IMR-90 (cell line): ENCODE measurements around the gene CDC26. TPM values are rescaled to one million over a fixed set of nuclear protein-coding genes. Genes with fewer than 3 reads are reported as not detected.

Experiments used
- ATAC-seq: fragments of 200-7000 bp; cut with Tn5 transposase; 2 replicates; pipeline ENCODE4 v1.9.1; 2020; ENCODE audit warnings: low read depth, mild to moderate bottlenecking, moderate library complexity
- BruUV-seq: library from RNA; stranded (reverse); fragments of 400-500 nt; replicated peaks from 2 replicates; lab custom pipeline; 2021; lab: Mats Ljungman, UMichigan
- CTCF ChIA-PET: fragments of 300-600 bp; formaldehyde crosslinking; extraction: SDS; loops from one replicate; lab custom pipeline; 2021; ENCODE audit warnings: antibody characterized with exemption; lab: Yijun Ruan, JAX
- POLR2A ChIA-PET: fragments of 300-600 bp; sonication (Branson Sonifier 250); formaldehyde crosslinking; loops from one replicate; lab custom pipeline; 2022; ENCODE audit warnings: antibody characterized with exemption; ENCODE audit not compliant: unreplicated experiment; lab: Charles Lee
- DNase-seq: peaks from one replicate; pipeline ENCODE4 v3.0.0; 2013
- H2AFZ ChIP-seq: replicated peaks from 2 replicates; pipeline ENCODE3; 2013; ENCODE audit warnings: low read length, mild to moderate bottlenecking; ENCODE audit not compliant: poor library complexity
- H2AK5ac ChIP-seq: 2 replicates; pipeline ENCODE4 v1.6.1; 2013; ENCODE audit warnings: low read depth, low read length, inconsistent platforms
- H2AK9ac ChIP-seq: replicated peaks from 2 replicates; pipeline ENCODE3; 2013; ENCODE audit warnings: mild to moderate bottlenecking, low read depth, low read length, moderate library complexity; ENCODE audit not compliant: poor library complexity
- H2BK120ac ChIP-seq: 2 replicates; pipeline ENCODE4 v1.6.1; 2013; ENCODE audit warnings: low read depth, low read length, inconsistent platforms
- H2BK15ac ChIP-seq: 3 replicates; pipeline ENCODE4 v1.6.1; 2013; ENCODE audit warnings: low read depth, low read length, inconsistent platforms
- H2BK20ac ChIP-seq: 2 replicates; pipeline ENCODE4 v1.6.1; 2013; ENCODE audit warnings: low read depth, mild to moderate bottlenecking, inconsistent platforms, low read length, moderate library complexity
- H2BK5ac ChIP-seq: 2 replicates; pipeline ENCODE4 v1.6.1; 2013; ENCODE audit warnings: mild to moderate bottlenecking, low read depth, low read length, inconsistent platforms; ENCODE audit not compliant: poor library complexity, severe bottlenecking
- H3K14ac ChIP-seq: replicated peaks from 2 replicates; pipeline ENCODE4 v1.6.1; 2013; ENCODE audit warnings: low read depth, low read length, inconsistent platforms
- H3K18ac ChIP-seq: 2 replicates; pipeline ENCODE4 v1.6.1; 2013; ENCODE audit warnings: low read depth, low read length, control low read depth
- H3K23ac ChIP-seq: 2 replicates; pipeline ENCODE4 v1.6.1; 2013; ENCODE audit warnings: low read depth, low read length, inconsistent platforms
- H3K27ac ChIP-seq: 2 replicates; pipeline ENCODE4 v1.5.1; 2013; ENCODE audit warnings: mild to moderate bottlenecking, control low read depth, low read length; ENCODE audit not compliant: insufficient read depth
- H3K27me3 ChIP-seq: 2 replicates; pipeline ENCODE4 v1.6.1; 2013; ENCODE audit warnings: low read length; ENCODE audit not compliant: control insufficient read depth, insufficient read depth
- H3K36me3 ChIP-seq: 2 replicates; pipeline ENCODE4 v1.6.1; 2013; ENCODE audit warnings: low read length, mixed read lengths; ENCODE audit not compliant: control insufficient read depth, insufficient read depth
- H3K4ac ChIP-seq: 2 replicates; pipeline ENCODE4 v1.6.1; 2013; ENCODE audit warnings: low read depth, low read length, inconsistent platforms
- H3K4me1 ChIP-seq: 2 replicates; pipeline ENCODE4 v1.6.1; 2013; ENCODE audit warnings: low read length, mixed read lengths; ENCODE audit not compliant: control insufficient read depth, insufficient read depth
- H3K4me2 ChIP-seq: 2 replicates; pipeline ENCODE4 v1.6.1; 2013; ENCODE audit warnings: low read depth, mild to moderate bottlenecking, control low read depth, low read length, moderate library complexity
- H3K4me3 ChIP-seq: 2 replicates; pipeline ENCODE4 v1.5.1; 2013; ENCODE audit warnings: low read depth, mild to moderate bottlenecking, control low read depth, low read length, moderate library complexity; ENCODE audit not compliant: insufficient read depth
- H3K56ac ChIP-seq: 2 replicates; pipeline ENCODE4 v1.6.1; 2013; ENCODE audit warnings: low read length, inconsistent platforms; ENCODE audit not compliant: insufficient read depth; ENCODE audit errors: extremely low read depth
- H3K79me1 ChIP-seq, 2 experiments: 2 replicates each; pipeline ENCODE4 v1.6.1; 2013; ENCODE audit warnings: low read length in 2 of 2, inconsistent platforms in 1 of 2, low read depth in 1 of 2
- H3K9ac ChIP-seq: 2 replicates; pipeline ENCODE4 v1.6.1; 2013; ENCODE audit warnings: low read depth, low read length, control low read depth
- H3K9me1 ChIP-seq: 2 replicates; pipeline ENCODE4 v1.6.1; 2013; ENCODE audit warnings: low read length, inconsistent platforms; ENCODE audit not compliant: insufficient read depth
- H3K9me3 ChIP-seq: 2 replicates; pipeline ENCODE4 v1.6.1; 2013; ENCODE audit warnings: low read length; ENCODE audit not compliant: control insufficient read depth, insufficient read depth
- H4K20me1 ChIP-seq: 2 replicates; pipeline ENCODE4 v1.6.1; 2013; ENCODE audit warnings: low read length, inconsistent platforms; ENCODE audit not compliant: insufficient read depth
- H4K5ac ChIP-seq: 2 replicates; pipeline ENCODE4 v1.6.1; 2013; ENCODE audit warnings: mild to moderate bottlenecking, low read depth, low read length, control low read depth
- H4K8ac ChIP-seq, 2 experiments: 2 replicates each; pipeline ENCODE4 v1.6.1; 2013; ENCODE audit warnings: low read depth in 2 of 2, low read length in 2 of 2, control low read depth in 1 of 2, inconsistent platforms in 1 of 2
- H4K91ac ChIP-seq: 2 replicates; pipeline ENCODE4 v1.6.1; 2013; ENCODE audit warnings: low read depth, low read length, inconsistent platforms; ENCODE audit not compliant: insufficient read depth
- BHLHE40 ChIP-seq: fragments of 150-350 bp; IDR thresholded peaks from 2 replicates; pipeline ENCODE4 v1.6.1; 2016; ENCODE audit warnings: mild to moderate bottlenecking, low read depth, low read length
- CEBPB ChIP-seq: IDR thresholded peaks from 2 replicates; pipeline ENCODE4 v1.6.1; 2012; ENCODE audit warnings: low read depth, low read length, improper control_type of control experiment
- CHD1 ChIP-seq: IDR thresholded peaks from 2 replicates; pipeline ENCODE4 v1.6.1; 2012; ENCODE audit warnings: low read depth, low read length, improper control_type of control experiment
- FOS ChIP-seq: fragments of 150-350 bp; IDR thresholded peaks from 2 replicates; pipeline ENCODE4 v1.6.1; 2016; ENCODE audit warnings: low read depth, low read length
- MAFK ChIP-seq: IDR thresholded peaks from 2 replicates; pipeline ENCODE4 v1.6.1; 2012; ENCODE audit warnings: low read depth, low read length, improper control_type of control experiment
- MAZ ChIP-seq: IDR thresholded peaks from 2 replicates; pipeline ENCODE4 v1.6.1; 2012; ENCODE audit warnings: low read depth, mild to moderate bottlenecking, low read length, improper control_type of control experiment, moderate library complexity, borderline replicate concordance
- MXI1 ChIP-seq: IDR thresholded peaks from 2 replicates; pipeline ENCODE4 v1.6.1; 2012; ENCODE audit warnings: low read depth, mild to moderate bottlenecking, low read length, moderate library complexity, borderline replicate concordance
- NFE2L2 ChIP-seq: fragments of 150-350 bp; IDR thresholded peaks from 2 replicates; pipeline ENCODE4 v1.6.1; 2016; ENCODE audit warnings: low read depth, mild to moderate bottlenecking, low read length
- POLR2A ChIP-seq: IDR thresholded peaks from 2 replicates; pipeline ENCODE4 v1.6.1; 2012; ENCODE audit warnings: mild to moderate bottlenecking, low read depth, low read length
- RAD21 ChIP-seq: IDR thresholded peaks from 2 replicates; pipeline ENCODE4 v1.6.1; 2012; ENCODE audit warnings: low read length, improper control_type of control experiment
- RCOR1 ChIP-seq: IDR thresholded peaks from 2 replicates; pipeline ENCODE4 v1.6.1; 2012; ENCODE audit warnings: mild to moderate bottlenecking, low read length, improper control_type of control experiment; ENCODE audit not compliant: insufficient replicate concordance
- RFX5 ChIP-seq: IDR thresholded peaks from 2 replicates; pipeline ENCODE4 v1.8.0; 2012; ENCODE audit warnings: low read depth, mild to moderate bottlenecking, low read length, moderate library complexity
- SMC3 ChIP-seq: fragments of 150-350 bp; IDR thresholded peaks from 2 replicates; pipeline ENCODE4 v1.6.1; 2016; ENCODE audit warnings: low read depth, mild to moderate bottlenecking, antibody characterized with exemption, low read length, moderate library complexity
- WGBS, 2 experiments: methylation state at CpG; one replicate each; pipeline versions ENCODE4 v1.1.5 to v1.1.7; 2013; ENCODE audit warnings: missing lambda C conversion rate in 2 of 2; ENCODE audit not compliant: insufficient read length in 1 of 2; ENCODE audit errors: extremely low coverage in 2 of 2; 5-methylcytosine and 5-hydroxymethylcytosine counted together
- dilution Hi-C: fragments of 300-500 bp; cut with HindIII; formaldehyde crosslinking; loops from one replicate; pipeline ENCODE4 v1.14.3; 2018; ENCODE audit warnings: low sequenced_read_pairs; ENCODE audit not compliant: unreplicated experiment
- in situ Hi-C: fragments of 300-500 bp; cut with MboI; formaldehyde crosslinking; loops from 3 replicates; pipeline ENCODE4 v1.14.3; 2019; ENCODE audit warnings: low sequenced_read_pairs, inconsistent platforms, mixed read lengths
- intact Hi-C: fragments of 100-400 bp; cut with micrococcal nuclease; formaldehyde crosslinking; loops from 2 replicates; pipeline ENCODE4 v1.10.0; 2022
- polyA plus RNA-seq, 3 experiments: library from polyadenylated mRNA; depleted of rRNA; stranded (reverse); fragments of >200 nt; gene quantifications; 2 replicates each; pipeline ENCODE4 v1.2.3, GENCODE V29; 2012; ENCODE audit warnings: low replicate concordance in 1 of 3
- total RNA-seq: library from RNA; depleted of rRNA; stranded (reverse); fragments of >200 nt; gene quantifications from 2 replicates; pipeline ENCODE4 v1.2.3, GENCODE V29; 2012
- TF ChIP-seq, protein P1 (sequence below): fragments of 150-350 bp; IDR thresholded peaks from 2 replicates; pipeline ENCODE4 v1.6.1; 2016; ENCODE audit warnings: low read depth, mild to moderate bottlenecking, low read length, moderate library complexity, borderline replicate concordance
- TF ChIP-seq, protein P2 (sequence below): conservative IDR thresholded peaks from 2 replicates; pipeline ENCODE4 v1.5.1; 2012; ENCODE audit warnings: mild to moderate bottlenecking, low read depth, low read length, improper control_type of control experiment

Gene CDC26
- total and polyA plus RNA-seq, 2 of the 4 experiments (the other 2 are of a cell fraction) = 16.5 to 32.7 TPM

GRCh38 chr9:113261917-113262671 is 13.3 kb downstream of the CDC26 start:
- Histone ChIP-seq H3K4me2 (no peak overlapping the region), H3K56ac (no peak overlapping the region), H3K4ac (no peak overlapping the region), H2AK5ac (no peak overlapping the region), H3K27me3 (no peaks in the 10 kb centered on the region), H3K9me1 (no peaks in the 10 kb centered on the region), H4K20me1 (peaks cover under 1% of the 10 kb centered on the region; the same call in 1 of the 2 replicates), H4K8ac (no peak overlapping the region), H4K5ac (no peak overlapping the region), H2BK15ac (no peak overlapping the region), H3K14ac (no peak overlapping the region), H3K4me1 (no peaks in the 10 kb centered on the region), H3K23ac (no peak overlapping the region), H2AFZ (no peak overlapping the region), H3K9ac (no peak overlapping the region), H3K4me3 (no peak overlapping the region), H2AK9ac (no peak overlapping the region), H3K36me3 (peaks cover 34% of the 10 kb centered on the region), H3K27ac (no peak overlapping the region), H2BK5ac (no peak overlapping the region), H3K18ac (no peak overlapping the region), H3K79me1 (peaks cover 0 to under 1% of the 10 kb centered on the region in 2 experiments; a peak in 1 of 4 replicates), H2BK20ac (no peak overlapping the region), H2BK120ac (no peak overlapping the region), H4K91ac (no peak overlapping the region), H3K9me3 (no peaks in the 10 kb centered on the region)
- intact Hi-C loops (loop anchor here (10.0 kb wide), 1 partner anchor 67 kb away; no protein-coding TSS in a partner anchor), in situ Hi-C loops (no loop called here), dilution Hi-C loops (no loop called here)
- DNase-seq = no peak
- ChIA-PET POLR2A (no interaction called here), CTCF (interaction anchor here (0.9 kb wide), 1 partner anchor 396 kb away, joined by 4 read pairs; no protein-coding TSS in a partner anchor)
- WGBS, 2 experiments = no CpG with 5 or more reads among the region's 1 CpG
- BruUV-seq = no TSS peak
- no peak for ATAC-seq
- TF ChIP-seq RCOR1 = no peak
- TF ChIP-seq BHLHE40 = no peak
- TF ChIP-seq FOS = no peak
- TF ChIP-seq RFX5 = no peak
- no peak for TF ChIP-seq RAD21
- no peak for TF ChIP-seq SMC3
- TF ChIP-seq, protein P1, sequence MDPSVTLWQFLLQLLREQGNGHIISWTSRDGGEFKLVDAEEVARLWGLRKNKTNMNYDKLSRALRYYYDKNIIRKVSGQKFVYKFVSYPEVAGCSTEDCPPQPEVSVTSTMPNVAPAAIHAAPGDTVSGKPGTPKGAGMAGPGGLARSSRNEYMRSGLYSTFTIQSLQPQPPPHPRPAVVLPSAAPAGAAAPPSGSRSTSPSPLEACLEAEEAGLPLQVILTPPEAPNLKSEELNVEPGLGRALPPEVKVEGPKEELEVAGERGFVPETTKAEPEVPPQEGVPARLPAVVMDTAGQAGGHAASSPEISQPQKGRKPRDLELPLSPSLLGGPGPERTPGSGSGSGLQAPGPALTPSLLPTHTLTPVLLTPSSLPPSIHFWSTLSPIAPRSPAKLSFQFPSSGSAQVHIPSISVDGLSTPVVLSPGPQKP = no peak
- no peak for TF ChIP-seq MAZ
- TF ChIP-seq MAFK = no peak
- no peak for TF ChIP-seq POLR2A
- no peak for TF ChIP-seq CHD1
- TF ChIP-seq MXI1 = no peak
- TF ChIP-seq, protein P2, sequence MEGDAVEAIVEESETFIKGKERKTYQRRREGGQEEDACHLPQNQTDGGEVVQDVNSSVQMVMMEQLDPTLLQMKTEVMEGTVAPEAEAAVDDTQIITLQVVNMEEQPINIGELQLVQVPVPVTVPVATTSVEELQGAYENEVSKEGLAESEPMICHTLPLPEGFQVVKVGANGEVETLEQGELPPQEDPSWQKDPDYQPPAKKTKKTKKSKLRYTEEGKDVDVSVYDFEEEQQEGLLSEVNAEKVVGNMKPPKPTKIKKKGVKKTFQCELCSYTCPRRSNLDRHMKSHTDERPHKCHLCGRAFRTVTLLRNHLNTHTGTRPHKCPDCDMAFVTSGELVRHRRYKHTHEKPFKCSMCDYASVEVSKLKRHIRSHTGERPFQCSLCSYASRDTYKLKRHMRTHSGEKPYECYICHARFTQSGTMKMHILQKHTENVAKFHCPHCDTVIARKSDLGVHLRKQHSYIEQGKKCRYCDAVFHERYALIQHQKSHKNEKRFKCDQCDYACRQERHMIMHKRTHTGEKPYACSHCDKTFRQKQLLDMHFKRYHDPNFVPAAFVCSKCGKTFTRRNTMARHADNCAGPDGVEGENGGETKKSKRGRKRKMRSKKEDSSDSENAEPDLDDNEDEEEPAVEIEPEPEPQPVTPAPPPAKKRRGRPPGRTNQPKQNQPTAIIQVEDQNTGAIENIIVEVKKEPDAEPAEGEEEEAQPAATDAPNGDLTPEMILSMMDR = no peak
- no peak for TF ChIP-seq NFE2L2
- TF ChIP-seq CEBPB = no peak
